GM18526 (cell line): ENCODE data around the gene GRB10.

ENCODE experiments used
- POLR2A ChIP-seq: IDR thresholded peaks from 3 replicates; pipeline ENCODE4 v1.6.1; 2011; ENCODE audit not compliant: insufficient read length; ENCODE audit errors: extremely low read depth

Gene GRB10

GRCh38 chr7:50768485-50769474 lies 13.9 kb downstream of the GRB10 start:
- no peak for TF ChIP-seq POLR2A

- TF ChIP-seq POLR2A = no peak
Measured at GRCh38 chr7:50766849-50767207, 15.9 kb downstream of the GRB10 start.

GRCh38 chr7:50766106-50766848 lies 16.4 kb downstream of the GRB10 start:
- no peak for TF ChIP-seq POLR2A

GRCh38 chr7:50762337-50762736 lies 20.4 kb downstream of the GRB10 start:
- TF ChIP-seq POLR2A = no peak

- no peak for TF ChIP-seq POLR2A
Measured at GRCh38 chr7:50761713-50762112, 21.0 kb downstream of the GRB10 start.

- TF ChIP-seq POLR2A = no peak
Measured at GRCh38 chr7:50757703-50758390, 24.8 kb downstream of the GRB10 start.

- no peak for TF ChIP-seq POLR2A
Measured at GRCh38 chr7:50756180-50756579, 26.5 kb downstream of the GRB10 start.

GRCh38 chr7:50754684-50755083 lies 28.0 kb downstream of the GRB10 start:
- TF ChIP-seq POLR2A = no peak

GRCh38 chr7:50754241-50754640 lies 28.5 kb downstream of the GRB10 start:
- TF ChIP-seq POLR2A = no peak

- no peak for TF ChIP-seq POLR2A
Measured at GRCh38 chr7:50752422-50752821, 30.3 kb downstream of the GRB10 start.

- TF ChIP-seq POLR2A = no peak
Measured at GRCh38 chr7:50751146-50751545, 31.6 kb downstream of the GRB10 start.

- TF ChIP-seq POLR2A = no peak
Measured at GRCh38 chr7:50749896-50750295, 32.8 kb downstream of the GRB10 start.

- no peak for TF ChIP-seq POLR2A
Measured at GRCh38 chr7:50748472-50748871, 34.2 kb downstream of the GRB10 start.

- TF ChIP-seq POLR2A = no peak
Measured at GRCh38 chr7:50745835-50746234, 36.9 kb downstream of the GRB10 start.

GRCh38 chr7:50745336-50745735 lies 37.4 kb downstream of the GRB10 start:
- no peak for TF ChIP-seq POLR2A

- TF ChIP-seq POLR2A = no peak
Measured at GRCh38 chr7:50743893-50744292, 38.8 kb downstream of the GRB10 start.
